ENCODE results near the gene NOTCH2NLA.
"Not testable (repeated sequence)": the region's sequence is repeated elsewhere in the genome, so short reads cannot be mapped to it uniquely, and the experiment has no call there.

The NOTCH2NLA gene

GRCh38 chr1:146228710-146229477 lies at the start of gene NOTCH2NLA:
Gene NOTCH2NLA, minus strand, starts transcription at chr1:146229021. Its CDS starts 39,684 bp downstream, at chr1:146189337.
- DNase-seq, result not testable (repeated sequence)

- DNase-seq, result not testable (repeated sequence)
Measured at GRCh38 chr1:146278346-146278745, 49.5 kb upstream of the NOTCH2NLA start.

- DNase-seq, result not testable (repeated sequence)
Measured at GRCh38 chr1:146277087-146277486, 48.3 kb upstream of the NOTCH2NLA start.

- DNase-seq, result not testable (repeated sequence)
Measured at GRCh38 chr1:146274083-146274482, 45.3 kb upstream of the NOTCH2NLA start.

- not testable (repeated sequence) for DNase-seq
Measured at GRCh38 chr1:146273194-146273593, 44.4 kb upstream of the NOTCH2NLA start.

- not testable (repeated sequence) for DNase-seq
Measured at GRCh38 chr1:146272734-146273133, 43.9 kb upstream of the NOTCH2NLA start.

GRCh38 chr1:146271977-146272376 lies 43.2 kb upstream of the NOTCH2NLA start:
- DNase-seq, result not testable (repeated sequence)

- not testable (repeated sequence) for DNase-seq
Measured at GRCh38 chr1:146270129-146270528, 41.3 kb upstream of the NOTCH2NLA start.

GRCh38 chr1:146266179-146266748 lies 37.4 kb upstream of the NOTCH2NLA start:
- not testable (repeated sequence) for DNase-seq

- not testable (repeated sequence) for DNase-seq
Measured at GRCh38 chr1:146264761-146265160, 35.9 kb upstream of the NOTCH2NLA start.

- not testable (repeated sequence) for DNase-seq
Measured at GRCh38 chr1:146260006-146260730, 31.3 kb upstream of the NOTCH2NLA start.

- DNase-seq, result not testable (repeated sequence)
Measured at GRCh38 chr1:146257992-146258552, 29.3 kb upstream of the NOTCH2NLA start.

- not testable (repeated sequence) for DNase-seq
Measured at GRCh38 chr1:146254569-146255197, 25.9 kb upstream of the NOTCH2NLA start.

GRCh38 chr1:146253249-146253855 lies 24.5 kb upstream of the NOTCH2NLA start:
- not testable (repeated sequence) for DNase-seq

GRCh38 chr1:146251523-146251922 lies 22.7 kb upstream of the NOTCH2NLA start:
- DNase-seq, result not testable (repeated sequence)

- DNase-seq, result not testable (repeated sequence)
Measured at GRCh38 chr1:146248643-146249042, 19.8 kb upstream of the NOTCH2NLA start.

- DNase-seq, result not testable (repeated sequence)
Measured at GRCh38 chr1:146236626-146237025, 7.8 kb upstream of the NOTCH2NLA start.

GRCh38 chr1:146236026-146236601 lies 7.3 kb upstream of the NOTCH2NLA start:
- not testable (repeated sequence) for DNase-seq

- not testable (repeated sequence) for DNase-seq
Measured at GRCh38 chr1:146228144-146228682, 608 bp downstream of the NOTCH2NLA start.

GRCh38 chr1:146174531-146174930 lies 54.3 kb downstream of the NOTCH2NLA start:
- not testable (repeated sequence) for DNase-seq

GRCh38 chr1:146167740-146168139 lies 61.1 kb downstream of the NOTCH2NLA start:
- not testable (repeated sequence) for DNase-seq

Data from kidney glomerular epithelial cell (primary cell).